Trophoblast cell (in vitro differentiated cells and primary cell): ENCODE measurements around the gene VPS13D.
A peak's percentile ranks its signal among the peaks of the same experiment; 100 is the strongest.

Experiments
- DNase-seq, 2 donors: peaks; one replicate each; pipeline ENCODE4 v3.0.0-alpha.2; 2016
- H2AFZ ChIP-seq: 2 replicates; pipeline ENCODE4 v1.6.1; 2013; ENCODE audit warnings: low read length, moderate library complexity, mild to moderate bottlenecking; ENCODE audit not compliant: insufficient read depth, poor library complexity
- H2AK5ac ChIP-seq: 2 replicates; pipeline ENCODE4 v1.6.1; 2013; ENCODE audit warnings: mild to moderate bottlenecking, low read length
- H2BK120ac ChIP-seq: 2 replicates; pipeline ENCODE4 v1.6.1; 2013; ENCODE audit warnings: low read length, mild to moderate bottlenecking, moderate library complexity; ENCODE audit not compliant: insufficient read depth, poor library complexity
- H2BK12ac ChIP-seq: 2 replicates; pipeline ENCODE4 v1.6.1; 2013; ENCODE audit warnings: mild to moderate bottlenecking, low read length, moderate library complexity
- H2BK5ac ChIP-seq: 2 replicates; pipeline ENCODE4 v1.6.1; 2013; ENCODE audit warnings: low read length, low read depth, moderate library complexity, mild to moderate bottlenecking; ENCODE audit not compliant: poor library complexity
- H3K14ac ChIP-seq: 2 replicates; pipeline ENCODE4 v1.6.1; 2013; ENCODE audit warnings: mild to moderate bottlenecking, low read length
- H3K18ac ChIP-seq: 2 replicates; pipeline ENCODE4 v1.6.1; 2013; ENCODE audit warnings: mild to moderate bottlenecking, low read length
- H3K23ac ChIP-seq: 2 replicates; pipeline ENCODE4 v1.6.1; 2013; ENCODE audit warnings: low read length
- H3K27ac ChIP-seq: 2 replicates; pipeline ENCODE4 v1.5.1; 2013; ENCODE audit warnings: low read depth, mild to moderate bottlenecking, inconsistent platforms, low read length, moderate library complexity
- H3K27me3 ChIP-seq: 2 replicates; pipeline ENCODE4 v1.6.1; 2013; ENCODE audit warnings: inconsistent platforms, mild to moderate bottlenecking, low read length, moderate library complexity; ENCODE audit not compliant: insufficient read depth
- H3K36me3 ChIP-seq, 2 experiments: 1 replicate in 1 of 2; 2 replicates in 1 of 2; pipeline ENCODE4 v1.6.1; 2013; ENCODE audit warnings: low read length in 2 of 2, mild to moderate bottlenecking in 2 of 2, moderate library complexity in 1 of 2; ENCODE audit not compliant: insufficient read depth in 2 of 2, control insufficient read depth in 1 of 2
- H3K4ac ChIP-seq: 2 replicates; pipeline ENCODE4 v1.6.1; 2013; ENCODE audit warnings: low read depth, mild to moderate bottlenecking, low read length, moderate library complexity
- H3K4me1 ChIP-seq, 2 experiments: 1 replicate in 1 of 2; 2 replicates in 1 of 2; pipeline ENCODE4 v1.6.1; 2013; ENCODE audit warnings: low read length in 2 of 2, mild to moderate bottlenecking in 2 of 2, moderate library complexity in 1 of 2; ENCODE audit not compliant: insufficient read depth in 2 of 2, control insufficient read depth in 1 of 2
- H3K4me2 ChIP-seq: 2 replicates; pipeline ENCODE4 v1.6.1; 2013; ENCODE audit warnings: inconsistent platforms, mild to moderate bottlenecking, low read length, moderate library complexity
- H3K4me3 ChIP-seq: 2 replicates; pipeline ENCODE4 v1.5.1; 2013; ENCODE audit warnings: mild to moderate bottlenecking, low read depth, low read length, inconsistent platforms
- H3K79me1 ChIP-seq: one replicate; pipeline ENCODE4 v1.6.1; 2013; ENCODE audit warnings: low read length
- H3K79me2 ChIP-seq: 2 replicates; pipeline ENCODE4 v1.6.1; 2013; ENCODE audit warnings: low read length, mild to moderate bottlenecking; ENCODE audit not compliant: control insufficient read depth, insufficient read depth, poor library complexity
- H3K9ac ChIP-seq: 2 replicates; pipeline ENCODE4 v1.6.1; 2013; ENCODE audit warnings: mild to moderate bottlenecking, low read length
- H3K9me3 ChIP-seq: 2 replicates; pipeline ENCODE4 v1.6.1; 2013; ENCODE audit warnings: low read depth, mild to moderate bottlenecking, control low read depth, inconsistent platforms, low read length; ENCODE audit not compliant: insufficient read depth
- H4K12ac ChIP-seq: 2 replicates; pipeline ENCODE4 v1.6.1; 2013; ENCODE audit warnings: low read depth, mild to moderate bottlenecking, low read length, moderate library complexity
- H4K8ac ChIP-seq: 2 replicates; pipeline ENCODE4 v1.6.1; 2013; ENCODE audit warnings: low read depth, mild to moderate bottlenecking, low read length, moderate library complexity
- H4K91ac ChIP-seq: one replicate; pipeline ENCODE4 v1.6.1; 2013; ENCODE audit warnings: low read depth, mild to moderate bottlenecking, low read length, moderate library complexity
- WGBS: extraction: QIAGEN DNeasy Blood & Tissue Kit; methylation state at CpG from one replicate; pipeline ENCODE4 v1.1.7; 2013; ENCODE audit warnings: missing lambda C conversion rate; ENCODE audit not compliant: insufficient read length, insufficient coverage; ENCODE audit errors: extremely low coverage; 5-methylcytosine and 5-hydroxymethylcytosine counted together

The VPS13D gene

GRCh38 chr1:12447849-12448312 is 218.1 kb downstream of the VPS13D start:
- Histone ChIP-seq H3K9me3 (no peaks in the 10 kb centered on the region), H4K91ac (no peak overlapping the region)
- no CpG with 5 or more reads among the region's 7 CpGs for WGBS

GRCh38 chr1:12448746-12449177 is 218.9 kb downstream of the VPS13D start:
- H3K27ac ChIP-seq = no peak overlapping the region
- H3K9ac ChIP-seq = no peak overlapping the region
- H3K9me3 ChIP-seq = no peaks in the 10 kb centered on the region
- H3K4me1 ChIP-seq = peaks cover 3 to 11% of the 10 kb centered on the region in 2 experiments
- no peak overlapping the region for H2AK5ac ChIP-seq
- no peak overlapping the region for H3K4me2 ChIP-seq
- no peaks in the 10 kb centered on the region for H3K79me2 ChIP-seq
- H3K14ac ChIP-seq = no peak overlapping the region
- H3K79me1 ChIP-seq = no peaks in the 10 kb centered on the region
- H2BK5ac ChIP-seq = no peak overlapping the region
- no peak overlapping the region for H4K12ac ChIP-seq
- DNase-seq = peak in 1 of 2 donors; percentile 56
- peaks cover 2% of the 10 kb centered on the region in 2 experiments for H3K36me3 ChIP-seq
- H2AFZ ChIP-seq = no peak overlapping the region
- H2BK120ac ChIP-seq = no peak overlapping the region
- H4K8ac ChIP-seq = no peak overlapping the region
- H4K91ac ChIP-seq = no peak overlapping the region
- H2BK12ac ChIP-seq = no peak overlapping the region
- no peaks in the 10 kb centered on the region for H3K27me3 ChIP-seq
- no peak overlapping the region for H3K4ac ChIP-seq
- no peak overlapping the region for H3K18ac ChIP-seq
- no CpG with 5 or more reads among the region's 3 CpGs for WGBS
- no peak overlapping the region for H3K23ac ChIP-seq
- no peak overlapping the region for H3K4me3 ChIP-seq

More at GRCh38 chr1:12447849-12448312, 218.1 kb downstream of the VPS13D start:
- Histone ChIP-seq H3K79me1 (no peaks in the 10 kb centered on the region), H3K14ac (no peak overlapping the region), H2BK120ac (no peak overlapping the region), H3K4ac (no peak overlapping the region), H3K4me3 (no peak overlapping the region), H3K23ac (no peak overlapping the region), H3K18ac (no peak overlapping the region), H3K9ac (no peak overlapping the region), H4K12ac (no peak overlapping the region), H3K4me1 (peaks cover 3 to 4% of the 10 kb centered on the region in 2 experiments), H3K4me2 (no peak overlapping the region), H2BK12ac (no peak overlapping the region), H2AFZ (no peak overlapping the region), H3K79me2 (no peaks in the 10 kb centered on the region), H2BK5ac (no peak overlapping the region), H3K27ac (no peak overlapping the region), H2AK5ac (no peak overlapping the region), H3K36me3 (peaks cover 2% of the 10 kb centered on the region in 2 experiments), H4K8ac (no peak overlapping the region), H3K27me3 (no peaks in the 10 kb centered on the region)
- peak in 1 of 2 donors; percentile 34 for DNase-seq

GRCh38 chr1:12450090-12450755 is 220.4 kb downstream of the VPS13D start:
- H3K4me1 ChIP-seq = peaks cover 8 to 17% of the 10 kb centered on the region in 2 experiments
- H3K9me3 ChIP-seq = no peaks in the 10 kb centered on the region
- no peak overlapping the region for H3K27ac ChIP-seq
- H3K27me3 ChIP-seq = no peaks in the 10 kb centered on the region
- no peaks in the 10 kb centered on the region for H3K79me1 ChIP-seq
- no peaks in the 10 kb centered on the region for H3K79me2 ChIP-seq
- no peak overlapping the region for H3K4me2 ChIP-seq
- H3K36me3 ChIP-seq = peaks cover 2% of the 10 kb centered on the region in 2 experiments
- WGBS = no CpG with 5 or more reads among the region's 10 CpGs
- no peak overlapping the region for H2BK12ac ChIP-seq
- H2BK5ac ChIP-seq = no peak overlapping the region
- no peak overlapping the region for H3K4me3 ChIP-seq
- H3K9ac ChIP-seq = no peak overlapping the region
- no peak overlapping the region for H4K8ac ChIP-seq
- DNase-seq = no peak
- no peak overlapping the region for H3K14ac ChIP-seq
- H4K12ac ChIP-seq = no peak overlapping the region
- no peak overlapping the region for H3K4ac ChIP-seq
- H3K18ac ChIP-seq = no peak overlapping the region
- no peak overlapping the region for H4K91ac ChIP-seq
- no peak overlapping the region for H2AK5ac ChIP-seq
- no peak overlapping the region for H2AFZ ChIP-seq
- no peak overlapping the region for H3K23ac ChIP-seq
- no peak overlapping the region for H2BK120ac ChIP-seq

- H3K9ac ChIP-seq = no peak overlapping the region
- no peak overlapping the region for H2BK5ac ChIP-seq
- H2AFZ ChIP-seq = no peak overlapping the region
- no peak for DNase-seq
- H4K8ac ChIP-seq = no peak overlapping the region
- no peaks in the 10 kb centered on the region for H3K79me1 ChIP-seq
- no peak overlapping the region for H3K27ac ChIP-seq
- no peak overlapping the region for H3K23ac ChIP-seq
- H3K18ac ChIP-seq = no peak overlapping the region
- no peak overlapping the region for H4K12ac ChIP-seq
- H3K4me1 ChIP-seq = peaks cover 8 to 17% of the 10 kb centered on the region in 2 experiments
- H3K36me3 ChIP-seq = peaks cover 2 to 3% of the 10 kb centered on the region in 2 experiments
- H3K4ac ChIP-seq = no peak overlapping the region
- H3K27me3 ChIP-seq = no peaks in the 10 kb centered on the region
- H2AK5ac ChIP-seq = no peak overlapping the region
- H3K4me2 ChIP-seq = no peak overlapping the region
- no peaks in the 10 kb centered on the region for H3K9me3 ChIP-seq
- no peaks in the 10 kb centered on the region for H3K79me2 ChIP-seq
- H2BK12ac ChIP-seq = no peak overlapping the region
- WGBS = no CpG with 5 or more reads among the region's 4 CpGs
- no peak overlapping the region for H3K14ac ChIP-seq
- no peak overlapping the region for H2BK120ac ChIP-seq
- no peak overlapping the region for H3K4me3 ChIP-seq
- no peak overlapping the region for H4K91ac ChIP-seq
Measured at GRCh38 chr1:12450756-12451559, 221.1 kb downstream of the VPS13D start.
